Uterus (tissue), 4 donors: ENCODE data around the gene FAR2. TPM values are rescaled to one million over a fixed set of nuclear protein-coding genes. Genes with fewer than 3 reads are reported as not detected.
A peak's percentile ranks its signal among the peaks of the same experiment; 100 is the strongest.
"Not testable (repeated sequence)": the region's sequence is repeated elsewhere in the genome, so short reads cannot be mapped to it uniquely, and the experiment has no call there.

ENCODE experiments used
- DNase-seq, 2 donors: peaks; one replicate each; pipeline ENCODE4 v3.0.0-alpha.2; 2019 to 2020
- H3K27ac ChIP-seq, 2 donors: fragments of 200-600 bp; sonication (generic); 1 replicate in 1 of 2; 2 replicates in 1 of 2; pipeline ENCODE4 v1.5.1; 2016 to 2018
- H3K27me3 ChIP-seq, 2 donors: fragments of 200-600 bp; sonication (generic); one replicate each; pipeline ENCODE4 v1.5.1; 2018 to 2019; ENCODE audit warnings: control low read depth in 1 of 2
- H3K36me3 ChIP-seq, 2 donors: fragments of 200-600 bp; sonication (generic); one replicate each; pipeline ENCODE4 v1.5.1; 2019; ENCODE audit warnings: control low read depth in 1 of 2
- H3K4me1 ChIP-seq, 2 donors: fragments of 200-600 bp; sonication (generic); one replicate each; pipeline ENCODE4 v1.5.1; 2018 to 2019; ENCODE audit warnings: control low read depth in 1 of 2
- H3K4me3 ChIP-seq, 2 donors: fragments of 200-600 bp; sonication (generic); 1 replicate in 1 of 2; 2 replicates in 1 of 2; pipeline ENCODE4 v1.5.1; 2018 to 2019; ENCODE audit warnings: mild to moderate bottlenecking in 1 of 2
- H3K9me3 ChIP-seq, 2 donors: fragments of 200-600 bp; sonication (generic); one replicate each; pipeline ENCODE4 v1.5.1; 2019; ENCODE audit warnings: control low read depth in 1 of 2
- POLR2A ChIP-seq, 2 donors: fragments of 450-650 bp; IDR thresholded peaks; one replicate each; pipeline ENCODE4 v1.6.1; 2016; ENCODE audit warnings: antibody characterized with exemption in 2 of 2, mild to moderate bottlenecking in 1 of 2, moderate library complexity in 1 of 2
- intact Hi-C: fragments of 100-400 bp; cut with DNase I; formaldehyde crosslinking; loops from one replicate; pipeline ENCODE4 v1.15.1; 2023; ENCODE audit warnings: low total_unique reads
- total RNA-seq, 4 donors: library from RNA; depleted of rRNA in 3 of 4; stranded (reverse); fragments of >200 nt in 3 of 4; gene quantifications; one replicate each; pipeline versions ENCODE4 v1.1.0 to v1.2.4, GENCODE V29; 2014 to 2023
- TF ChIP-seq, protein P1 (sequence below), 4 experiments: fragments of 200-600 bp in 2 of 4; fragments of 450-650 bp in 2 of 4; sonication (generic) in 2 of 4; IDR thresholded peaks; one replicate each; pipeline ENCODE4 v1.5.1; 2016 to 2019; ENCODE audit warnings: antibody characterized with exemption in 4 of 4, mild to moderate bottlenecking in 2 of 4, moderate library complexity in 1 of 4
- donor health status: DM: yes; HTN: yes; CAD: no.

The FAR2 gene
- total RNA-seq, 4 donors from 2014 or later: 4.7 to 14.4 (median 9.5) TPM

GRCh38 chr12:29160230-29160629 lies 11.2 kb downstream of the FAR2 start:
- no peak for TF ChIP-seq POLR2A (IDR thresholded peaks at IDR 0.05)
- TF ChIP-seq, protein P1, sequence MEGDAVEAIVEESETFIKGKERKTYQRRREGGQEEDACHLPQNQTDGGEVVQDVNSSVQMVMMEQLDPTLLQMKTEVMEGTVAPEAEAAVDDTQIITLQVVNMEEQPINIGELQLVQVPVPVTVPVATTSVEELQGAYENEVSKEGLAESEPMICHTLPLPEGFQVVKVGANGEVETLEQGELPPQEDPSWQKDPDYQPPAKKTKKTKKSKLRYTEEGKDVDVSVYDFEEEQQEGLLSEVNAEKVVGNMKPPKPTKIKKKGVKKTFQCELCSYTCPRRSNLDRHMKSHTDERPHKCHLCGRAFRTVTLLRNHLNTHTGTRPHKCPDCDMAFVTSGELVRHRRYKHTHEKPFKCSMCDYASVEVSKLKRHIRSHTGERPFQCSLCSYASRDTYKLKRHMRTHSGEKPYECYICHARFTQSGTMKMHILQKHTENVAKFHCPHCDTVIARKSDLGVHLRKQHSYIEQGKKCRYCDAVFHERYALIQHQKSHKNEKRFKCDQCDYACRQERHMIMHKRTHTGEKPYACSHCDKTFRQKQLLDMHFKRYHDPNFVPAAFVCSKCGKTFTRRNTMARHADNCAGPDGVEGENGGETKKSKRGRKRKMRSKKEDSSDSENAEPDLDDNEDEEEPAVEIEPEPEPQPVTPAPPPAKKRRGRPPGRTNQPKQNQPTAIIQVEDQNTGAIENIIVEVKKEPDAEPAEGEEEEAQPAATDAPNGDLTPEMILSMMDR (IDR thresholded peaks at IDR 0.05): no peak
- intact Hi-C loops: no loop called here
- Histone ChIP-seq H3K9me3 (no peaks in the 10 kb centered on the region), H3K27ac (no peak overlapping the region), H3K4me1 (no peaks in the 10 kb centered on the region), H3K27me3 (no peaks in the 10 kb centered on the region), H3K4me3 (no peak overlapping the region), H3K36me3 (no peaks in the 10 kb centered on the region)
- no peak for DNase-seq

- intact Hi-C loops: no loop called here
- no peaks in the 10 kb centered on the region for H3K4me1 ChIP-seq
- TF ChIP-seq, protein P1 (IDR thresholded peaks at IDR 0.05): no peak
- no peak for TF ChIP-seq POLR2A (IDR thresholded peaks at IDR 0.05)
Measured at GRCh38 chr12:29163146-29163545, 14.1 kb downstream of the FAR2 start.

DNA sequence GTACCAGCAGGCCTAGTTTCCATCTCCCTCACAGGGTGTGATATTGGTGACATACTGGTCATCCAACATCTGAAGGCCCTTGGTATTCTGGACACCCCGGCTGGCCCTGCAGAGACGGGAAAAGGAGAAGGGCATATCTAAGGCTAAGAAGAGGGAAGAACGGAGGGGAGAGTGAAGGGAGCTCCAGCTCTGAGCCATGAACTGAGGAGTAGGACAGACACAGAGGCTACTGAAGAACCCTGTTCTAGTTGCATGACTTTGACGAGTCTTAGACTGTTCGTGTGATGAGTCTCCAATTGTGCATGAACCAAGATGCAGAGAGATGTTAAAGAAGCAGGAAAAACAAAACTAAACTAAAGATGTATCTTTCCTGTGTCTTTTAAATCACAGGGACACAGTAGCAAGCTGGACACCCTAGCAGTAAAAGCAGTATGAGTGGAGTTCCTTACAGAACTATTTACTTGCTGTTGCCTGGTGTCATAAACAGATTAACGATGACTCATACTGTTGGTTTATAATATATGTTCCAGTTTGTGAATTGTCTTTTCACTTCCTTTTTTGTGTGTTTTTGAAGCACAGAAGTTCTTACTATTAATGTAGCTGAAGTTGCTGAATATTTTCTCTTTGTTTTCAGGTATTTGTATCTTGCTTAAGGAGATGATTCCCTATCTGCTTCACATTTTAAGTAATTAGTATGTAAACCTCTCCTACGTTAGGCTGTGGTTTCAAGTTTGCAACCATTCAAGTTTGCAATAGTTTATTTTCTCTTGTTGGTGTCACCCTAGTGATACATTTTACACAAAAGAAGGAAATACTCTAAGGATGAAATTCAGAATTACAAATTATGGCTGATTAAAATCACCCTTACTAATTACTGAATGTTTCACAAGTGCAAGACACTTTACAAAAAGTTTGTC lies 15.7 kb downstream of the FAR2 start:
- Histone ChIP-seq H3K27me3 (no peaks in the 10 kb centered on the region), H3K9me3 (no peaks in the 10 kb centered on the region), H3K36me3 (no peaks in the 10 kb centered on the region), H3K4me1 (no peaks in the 10 kb centered on the region), H3K4me3 (no peak overlapping the region), H3K27ac (peak overlapping the region in 1 of 2 donors; percentile 51)
- DNase-seq: no peak
- intact Hi-C loops: no loop called here
- TF ChIP-seq, protein P1 (IDR thresholded peaks at IDR 0.05): no peak
- no peak for TF ChIP-seq POLR2A (IDR thresholded peaks at IDR 0.05)

More at GRCh38 chr12:29163146-29163545, 14.1 kb downstream of the FAR2 start:
- Histone ChIP-seq H3K27ac (no peak overlapping the region), H3K9me3 (no peaks in the 10 kb centered on the region), H3K27me3 (no peaks in the 10 kb centered on the region), H3K4me3 (no peak overlapping the region), H3K36me3 (no peaks in the 10 kb centered on the region)
- no peak for DNase-seq

DNA sequence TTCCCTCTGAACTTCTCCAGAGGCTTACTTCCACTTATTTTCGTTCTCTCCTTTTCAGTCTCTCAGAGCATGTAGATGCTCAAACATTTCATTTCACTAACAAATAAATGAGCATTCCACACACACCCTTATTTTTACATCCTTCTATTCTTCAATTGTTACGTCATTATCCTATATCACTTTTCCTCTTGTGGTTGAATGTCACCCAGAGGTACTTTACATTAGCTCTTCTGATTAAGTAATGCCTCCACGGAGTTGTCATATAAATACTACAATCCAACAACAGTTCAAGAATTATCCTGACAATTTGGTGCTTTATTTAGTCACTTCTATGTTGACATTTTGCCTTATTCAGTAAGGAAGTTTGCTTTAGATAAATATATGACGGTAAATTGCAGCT lies 18.4 kb downstream of the FAR2 start:
- H3K4me1 ChIP-seq: no peaks in the 10 kb centered on the region
- H3K27ac ChIP-seq: no peak overlapping the region
- H3K9me3 ChIP-seq: no peaks in the 10 kb centered on the region
- no peak for DNase-seq
- no peaks in the 10 kb centered on the region for H3K36me3 ChIP-seq
- TF ChIP-seq, protein P1 (IDR thresholded peaks at IDR 0.05): no peak
- no peak for TF ChIP-seq POLR2A (IDR thresholded peaks at IDR 0.05)
- H3K4me3 ChIP-seq: no peak overlapping the region
- H3K27me3 ChIP-seq: no peaks in the 10 kb centered on the region
- intact Hi-C loops: no loop called here

- no peak overlapping the region for H3K4me3 ChIP-seq
- H3K9me3 ChIP-seq: no peaks in the 10 kb centered on the region
- intact Hi-C loops: no loop called here
- no peaks in the 10 kb centered on the region for H3K36me3 ChIP-seq
- DNase-seq: no peak
- H3K27ac ChIP-seq: no peak overlapping the region
- no peaks in the 10 kb centered on the region for H3K27me3 ChIP-seq
- no peak for TF ChIP-seq POLR2A (IDR thresholded peaks at IDR 0.05)
- TF ChIP-seq, protein P1 (IDR thresholded peaks at IDR 0.05): no peak
- H3K4me1 ChIP-seq: no peaks in the 10 kb centered on the region
Measured at GRCh38 chr12:29167988-29168387, 18.9 kb downstream of the FAR2 start.

DNA sequence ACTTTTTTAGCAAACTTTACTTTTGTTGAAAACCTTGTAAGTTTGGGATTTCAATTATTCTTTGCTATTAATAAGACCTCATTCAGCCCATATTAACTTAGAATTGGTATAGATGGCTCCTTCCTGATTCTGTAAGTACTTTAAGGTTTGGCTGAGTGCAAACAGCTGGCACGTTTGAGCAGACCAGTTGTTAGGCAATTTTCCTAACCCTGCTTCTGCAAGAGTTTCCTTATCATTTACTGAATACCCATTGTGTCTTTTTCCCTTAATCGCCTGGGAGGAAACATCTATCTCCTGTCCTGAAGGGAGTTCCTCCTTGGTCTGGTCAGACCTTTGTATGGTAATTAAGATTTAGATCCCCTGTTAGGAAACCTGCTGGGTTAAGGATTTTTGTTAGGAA lies 20.9 kb downstream of the FAR2 start:
- H3K4me1 ChIP-seq, H3K27ac ChIP-seq, H3K9me3 ChIP-seq, DNase-seq, H3K4me3 ChIP-seq, H3K27me3 ChIP-seq, intact Hi-C loops, H3K36me3 ChIP-seq: not testable (repeated sequence)

DNA sequence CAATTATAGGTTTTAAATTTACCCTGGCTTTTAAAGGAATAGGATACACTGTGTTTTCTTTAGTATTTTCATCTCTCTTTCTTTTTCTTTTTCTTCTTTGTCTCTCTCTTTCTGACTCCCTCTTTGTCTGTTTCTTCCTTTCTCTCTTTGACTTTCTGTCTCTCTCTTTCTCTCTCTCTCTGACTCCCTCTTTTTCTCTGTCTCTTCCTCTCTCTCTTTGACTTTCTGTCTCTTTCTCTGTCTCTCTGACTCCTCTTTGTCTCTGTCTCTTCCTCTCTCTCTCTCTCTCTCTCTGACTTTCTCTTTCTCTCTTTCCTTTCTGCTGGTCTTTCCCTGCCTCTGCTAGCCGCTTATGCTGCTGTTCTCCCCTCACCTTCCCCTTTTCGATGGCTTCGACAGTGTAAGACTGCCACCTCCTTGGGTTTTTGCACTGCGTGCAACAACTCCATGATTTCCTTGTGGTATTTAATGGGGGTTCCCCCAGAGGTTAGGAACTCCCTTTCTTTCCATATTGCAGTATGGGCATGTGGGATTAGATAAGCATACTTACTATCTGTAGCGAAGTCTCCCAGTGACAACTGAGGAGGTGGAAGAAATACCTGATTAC lies 21.5 kb downstream of the FAR2 start:
- H3K27me3 ChIP-seq, DNase-seq, H3K36me3 ChIP-seq, intact Hi-C loops, H3K9me3 ChIP-seq, H3K27ac ChIP-seq, H3K4me1 ChIP-seq, H3K4me3 ChIP-seq: not testable (repeated sequence)
